ENCODE data around the gene SPEF1.

GRCh38 chr20:3763671-3764601, 17.3 kb downstream of the SPEF1 start:
- TF ChIP-seq CTCF (conservative IDR thresholded peaks at IDR 0.05 in 1 of 2, IDR thresholded peaks at IDR 0.05 in 1 of 2; ENCODE audit: extremely low read depth in 1 of 2, insufficient read depth in 1 of 2, low read depth in 1 of 2, low read length in 2 of 2) (no peak), EZH2 (IDR thresholded peaks at IDR 0.05; ENCODE audit: borderline replicate concordance, low read length) (no peak)
